ENCODE results near the gene ARIH2.

- TF ChIP-seq CTCF (IDR thresholded peaks at IDR 0.05 in 4 of 5, conservative IDR thresholded peaks at IDR 0.05 in 1 of 5): no peak
- TF ChIP-seq POLR2A (IDR thresholded peaks at IDR 0.05): no peak
Measured at GRCh38 chr3:48877671-48878070, 41.0 kb upstream of the ARIH2 start.

Measured in gastrocnemius medialis (tissue), 4 donors.